HG03097 (cell line): ENCODE measurements around the gene TRMT112.

Experiments
- ATAC-seq: cut with Tn5 transposase; IDR thresholded peaks from one replicate; pipeline ENCODE4 v1.9.1; 2021; ENCODE audit not compliant: unreplicated experiment, low FRiP score

Gene TRMT112

DNA sequence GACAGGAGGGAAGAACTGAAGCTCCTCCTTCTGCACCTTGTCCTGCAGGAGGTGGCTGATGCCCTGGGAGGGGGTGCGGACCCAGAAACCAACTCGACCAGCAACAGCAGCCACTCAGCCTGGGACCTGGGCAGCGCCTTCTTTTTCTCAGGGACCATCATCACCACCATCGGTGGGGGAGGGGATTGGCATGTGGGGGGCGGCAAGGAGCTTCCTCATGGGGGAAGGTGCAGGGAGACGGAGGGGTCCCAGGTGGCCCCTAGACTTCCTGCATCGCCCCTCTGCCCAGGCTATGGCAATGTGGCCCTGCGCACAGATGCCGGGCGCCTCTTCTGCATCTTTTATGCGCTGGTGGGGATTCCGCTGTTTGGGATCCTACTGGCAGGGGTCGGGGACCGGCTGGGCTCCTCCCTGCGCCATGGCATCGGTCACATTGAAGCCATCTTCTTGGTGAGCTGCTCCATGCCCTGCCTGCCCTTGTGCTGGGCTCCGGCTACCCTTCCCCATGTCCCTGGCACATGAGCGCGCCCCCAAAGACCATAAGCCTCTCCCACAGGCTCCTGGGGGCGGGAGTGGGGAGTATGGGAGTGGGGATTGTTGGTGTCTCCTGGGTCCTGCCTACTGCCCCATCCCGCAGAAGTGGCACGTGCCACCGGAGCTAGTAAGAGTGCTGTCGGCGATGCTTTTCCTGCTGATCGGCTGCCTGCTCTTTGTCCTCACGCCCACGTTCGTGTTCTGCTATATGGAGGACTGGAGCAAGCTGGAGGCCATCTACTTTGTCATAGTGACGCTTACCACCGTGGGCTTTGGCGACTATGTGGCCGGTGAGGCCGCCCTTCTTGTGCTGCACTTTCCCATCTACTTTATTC is 20.3 kb downstream of the TRMT112 start:
- ATAC-seq = no peak

DNA sequence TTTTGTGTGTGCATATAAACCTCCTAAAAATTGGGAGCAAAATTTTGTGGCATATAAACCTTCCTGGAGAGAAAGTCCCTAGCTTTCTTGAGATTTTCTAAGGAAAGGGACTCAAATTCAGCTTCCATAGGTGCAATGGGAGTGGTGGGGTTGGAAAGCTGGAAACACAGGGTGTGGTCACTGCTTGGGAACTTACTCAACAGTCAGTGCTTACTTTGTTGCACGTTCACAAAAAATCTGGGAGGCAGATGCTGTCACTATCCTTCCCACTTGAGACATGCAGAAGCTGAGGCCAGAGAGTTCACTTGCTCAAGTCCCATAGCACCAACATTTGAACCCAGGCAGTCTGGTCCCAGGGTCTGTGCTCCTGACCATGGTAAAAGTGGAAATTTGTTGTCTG is 21.1 kb downstream of the TRMT112 start:
- ATAC-seq = no peak

DNA sequence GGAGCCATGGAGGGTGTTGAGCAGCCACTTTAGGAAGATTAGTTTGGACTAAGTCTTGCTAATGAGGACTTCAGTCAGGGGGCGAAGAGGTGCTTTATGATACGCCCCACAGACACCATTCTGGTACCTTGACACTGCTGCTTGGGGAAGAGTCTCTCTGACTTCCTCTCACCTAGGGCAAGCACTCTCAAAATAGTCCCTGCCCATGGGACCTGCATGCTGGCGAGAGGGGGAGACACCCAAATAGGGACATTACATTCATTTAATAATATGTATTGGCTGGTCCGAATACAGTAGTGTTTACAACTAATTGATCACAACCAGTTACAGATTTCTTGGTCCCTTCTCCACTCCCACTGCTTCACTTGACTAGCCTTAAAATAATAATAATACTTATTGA is 21.6 kb downstream of the TRMT112 start:
- ATAC-seq = no peak

DNA sequence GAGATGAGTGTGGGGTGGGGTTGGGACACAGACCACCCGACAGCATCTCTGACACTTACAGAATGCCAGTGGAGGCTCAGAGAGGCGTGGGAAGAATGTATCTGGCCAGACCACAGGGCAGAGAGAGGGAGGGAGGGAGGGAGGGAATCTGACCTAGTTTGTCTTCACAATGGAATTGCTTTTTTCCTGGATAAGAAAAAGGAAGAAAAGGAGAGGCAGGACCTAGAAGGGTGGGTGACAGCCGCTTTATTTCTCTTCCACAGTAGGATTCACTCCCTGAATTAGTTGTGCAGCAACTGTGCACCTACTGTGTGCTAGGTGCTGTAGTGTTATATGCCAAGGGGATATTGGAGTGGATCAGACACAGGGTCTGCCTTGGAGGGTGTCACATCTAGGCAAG is 22.6 kb downstream of the TRMT112 start:
- no peak for ATAC-seq

DNA sequence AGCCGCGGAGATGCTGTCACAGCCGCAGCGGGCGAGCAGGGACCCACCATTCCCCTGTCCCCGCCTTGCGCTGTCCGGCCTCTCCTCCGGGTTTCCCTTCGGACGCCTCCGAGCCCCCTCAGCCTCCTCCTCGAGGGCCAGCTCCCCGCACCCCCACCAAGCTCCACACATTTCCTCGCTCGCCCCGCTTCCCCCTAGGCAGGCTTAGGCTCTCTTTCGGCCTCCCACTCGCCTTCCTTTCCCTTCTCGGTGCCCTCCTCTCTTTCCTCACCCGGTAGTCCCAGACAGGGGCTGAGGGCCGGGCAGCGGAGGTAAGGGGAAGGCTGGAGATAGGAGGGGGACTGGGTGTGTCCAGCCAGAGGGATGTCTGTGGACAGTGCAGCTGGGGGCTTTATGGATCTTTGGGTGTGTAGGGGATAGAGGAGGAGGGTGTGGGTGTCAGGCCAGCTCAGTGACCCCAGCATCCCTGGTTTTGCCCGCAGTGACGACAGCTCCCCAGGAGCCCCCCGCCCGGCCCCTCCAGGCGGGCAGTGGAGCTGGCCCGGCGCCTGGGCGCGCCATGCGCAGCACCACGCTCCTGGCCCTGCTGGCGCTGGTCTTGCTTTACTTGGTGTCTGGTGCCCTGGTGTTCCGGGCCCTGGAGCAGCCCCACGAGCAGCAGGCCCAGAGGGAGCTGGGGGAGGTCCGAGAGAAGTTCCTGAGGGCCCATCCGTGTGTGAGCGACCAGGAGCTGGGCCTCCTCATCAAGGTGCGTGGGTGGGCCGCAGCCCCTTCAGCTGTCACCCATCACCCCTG is 24.7 kb downstream of the TRMT112 start:
- ATAC-seq = no peak

DNA sequence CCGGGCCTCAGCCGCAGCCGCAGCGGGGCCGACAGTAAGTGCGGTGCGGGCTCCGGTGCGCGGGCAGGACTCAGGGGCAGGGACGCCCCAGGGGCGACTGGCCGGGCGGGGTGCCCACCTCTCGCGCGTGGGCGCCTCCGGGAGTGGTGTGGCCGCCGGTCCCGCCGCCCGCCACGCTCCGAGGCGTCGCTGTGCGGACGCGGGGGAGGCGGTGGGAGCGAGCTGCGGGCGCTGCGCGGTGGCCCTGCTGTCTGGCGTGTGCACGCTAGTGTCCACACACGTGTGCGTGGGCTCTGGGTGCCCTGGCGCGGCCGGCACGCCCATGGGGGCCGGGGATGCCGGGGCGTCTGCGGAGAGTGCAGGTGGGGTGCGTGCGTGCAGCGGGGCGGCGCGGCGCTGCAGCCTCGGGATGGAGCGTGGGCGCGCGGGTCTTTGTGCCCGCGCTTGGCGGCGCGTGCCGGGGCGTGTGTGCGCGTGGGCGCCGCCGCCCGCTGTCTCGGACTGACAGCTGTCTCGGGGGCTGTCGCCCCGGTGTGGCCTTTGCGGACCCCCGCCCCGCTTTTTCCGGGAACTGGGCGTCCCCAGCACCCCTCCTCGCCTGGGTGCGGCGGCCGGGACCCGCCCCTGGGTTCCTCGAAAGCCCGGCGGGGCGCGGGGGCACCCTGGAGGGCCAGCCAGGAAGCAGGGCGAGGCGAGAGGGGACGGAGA is 25.5 kb downstream of the TRMT112 start:
- ATAC-seq = no peak

DNA sequence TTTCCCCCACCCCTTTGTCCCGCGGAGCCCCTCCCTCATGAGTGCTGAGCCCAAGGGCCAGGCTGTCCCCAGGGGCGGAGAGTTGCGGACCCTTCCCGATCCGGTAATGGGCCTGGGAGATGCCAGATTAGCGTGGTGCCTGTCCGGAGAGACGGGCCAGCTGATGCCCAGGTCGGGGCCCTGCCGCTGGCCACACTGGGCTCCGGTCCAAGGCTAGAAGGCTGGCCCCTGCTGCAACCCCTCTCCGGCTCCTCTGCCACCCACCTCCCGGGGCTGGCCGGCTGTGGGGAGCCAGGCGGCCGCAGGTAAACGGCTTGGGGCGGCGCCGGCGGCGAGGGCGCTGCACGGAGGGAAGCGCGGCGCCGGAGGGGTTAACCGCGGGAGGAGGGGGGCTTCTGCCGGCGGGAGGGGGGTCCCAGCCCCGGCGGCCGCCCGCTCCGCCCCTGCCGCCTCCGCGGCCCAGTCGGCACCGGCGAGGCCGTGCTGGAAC is 26.1 kb downstream of the TRMT112 start, which contains the start of gene KCNK4:
TSS of gene KCNK4 (plus strand) at position 41 of the 490 bp plus-strand sequence. CDS start 1,717 bp downstream, outside the sequence.
- ATAC-seq = no peak

DNA sequence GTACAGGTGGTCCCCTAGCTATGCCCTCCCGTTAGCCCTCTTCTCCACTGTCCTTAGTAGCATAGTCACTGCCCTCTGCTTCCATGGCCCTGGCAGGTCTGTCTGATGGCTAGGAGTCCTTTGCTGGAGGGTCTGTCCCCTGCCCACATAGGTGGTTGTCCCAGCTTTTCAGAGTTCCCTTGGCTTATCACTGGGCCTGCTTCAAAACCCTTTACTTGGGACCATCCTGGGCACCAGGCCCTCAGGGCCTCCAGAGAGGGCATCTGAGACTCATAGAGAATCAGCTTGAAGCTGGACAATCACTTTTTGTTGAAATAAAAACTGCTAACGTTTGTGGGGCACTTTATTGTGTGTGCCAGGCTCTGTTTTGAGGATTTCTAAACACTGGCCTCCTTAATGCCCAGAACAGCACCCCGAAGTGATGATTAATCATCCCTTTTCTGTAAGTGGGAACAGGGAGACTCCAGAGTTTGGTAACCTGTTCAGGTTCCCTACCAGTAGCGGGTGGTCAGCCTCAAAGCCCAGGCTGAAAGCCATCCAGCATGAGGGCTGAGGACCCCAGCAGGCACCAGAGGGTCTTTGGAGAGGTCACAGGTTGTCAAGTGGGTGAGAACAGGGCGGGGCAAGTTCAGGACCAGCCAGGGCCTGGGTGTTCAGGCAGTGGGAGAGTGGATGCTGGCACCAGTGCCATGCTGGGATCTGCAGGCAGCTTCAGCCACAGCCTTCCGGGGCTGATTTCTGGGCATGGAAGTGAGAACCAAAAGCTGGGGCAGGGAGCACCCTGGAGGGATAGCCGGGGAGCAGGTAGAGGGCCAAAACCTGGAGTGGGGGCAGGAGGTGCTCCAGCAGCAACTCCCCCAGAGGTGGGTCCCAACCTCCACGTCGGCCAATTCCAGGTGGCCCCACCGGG is 26.8 kb downstream of the TRMT112 start:
- ATAC-seq = no peak

DNA sequence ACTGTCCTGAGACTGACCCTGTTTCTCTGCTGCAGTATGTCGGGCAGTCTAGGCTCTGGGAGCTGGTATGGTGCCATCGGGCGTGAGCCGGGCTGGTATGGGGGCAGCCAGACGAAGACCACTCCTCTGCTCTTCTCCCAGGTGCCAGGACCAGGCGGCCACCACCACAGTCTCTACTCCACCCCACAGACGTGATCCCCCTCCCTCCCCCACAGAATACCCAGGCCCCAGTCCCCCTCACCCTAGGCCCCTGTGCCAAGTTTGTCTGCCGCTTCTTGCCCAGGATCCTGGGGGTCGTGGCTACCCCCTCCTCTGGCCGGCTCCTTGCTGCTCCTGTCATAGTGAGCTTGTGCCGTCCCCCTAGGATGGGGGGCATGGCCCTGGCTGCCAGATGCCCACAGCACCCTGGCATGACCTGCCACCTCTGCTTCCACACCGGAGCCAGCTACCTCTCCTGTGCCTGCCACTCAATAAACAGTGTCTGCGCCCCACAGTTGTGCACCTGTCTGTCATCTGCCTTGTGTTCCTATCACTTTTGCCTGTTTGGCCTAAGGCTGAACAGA is 28.3 kb downstream of the TRMT112 start:
- no peak for ATAC-seq

DNA sequence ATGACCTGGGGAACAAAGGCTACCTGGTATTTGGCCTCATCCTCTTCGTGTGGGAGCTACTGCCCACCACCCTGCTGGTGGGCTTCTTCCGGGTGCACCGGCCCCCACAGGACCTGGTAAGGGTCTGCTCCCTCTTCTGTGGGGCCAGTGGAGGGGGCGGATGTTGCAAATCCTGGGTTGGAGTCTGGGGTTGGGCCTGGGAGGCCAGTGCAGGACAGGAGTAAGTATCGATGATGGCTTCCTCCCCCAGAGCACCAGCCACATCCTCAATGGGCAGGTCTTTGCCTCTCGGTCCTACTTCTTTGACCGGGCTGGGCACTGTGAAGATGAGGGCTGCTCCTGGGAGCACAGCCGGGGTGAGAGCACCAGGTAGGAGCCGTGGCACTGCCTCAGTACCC is 29.0 kb downstream of the TRMT112 start:
- no peak for ATAC-seq

DNA sequence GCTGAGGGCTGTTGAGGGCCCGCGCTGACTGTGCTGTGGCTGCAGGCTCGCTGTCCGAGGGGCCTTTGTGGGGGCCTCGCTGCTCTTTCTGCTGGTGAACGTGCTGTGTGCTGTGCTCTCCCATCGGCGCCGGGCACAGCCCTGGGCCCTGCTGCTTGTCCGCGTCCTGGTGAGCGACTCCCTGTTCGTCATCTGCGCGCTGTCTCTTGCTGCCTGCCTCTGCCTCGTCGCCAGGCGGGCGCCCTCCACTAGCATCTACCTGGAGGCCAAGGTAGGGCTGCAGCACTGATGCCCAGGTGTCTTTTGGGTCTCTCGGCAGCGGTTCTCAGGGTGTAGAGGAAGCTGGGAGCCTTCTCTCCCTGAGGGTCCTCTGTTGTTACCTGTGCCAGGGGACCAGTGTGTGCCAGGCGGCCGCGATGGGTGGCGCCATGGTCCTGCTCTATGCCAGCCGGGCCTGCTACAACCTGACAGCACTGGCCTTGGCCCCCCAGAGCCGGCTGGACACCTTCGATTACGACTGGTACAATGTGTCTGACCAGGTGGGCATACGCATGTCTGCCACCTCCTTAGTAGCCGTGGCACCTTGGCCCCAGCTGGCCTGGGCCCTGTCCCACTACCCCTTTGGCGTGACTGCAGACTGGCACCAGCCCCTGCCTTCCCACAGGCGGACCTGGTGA is 29.5 kb downstream of the TRMT112 start:
- ATAC-seq = no peak

DNA sequence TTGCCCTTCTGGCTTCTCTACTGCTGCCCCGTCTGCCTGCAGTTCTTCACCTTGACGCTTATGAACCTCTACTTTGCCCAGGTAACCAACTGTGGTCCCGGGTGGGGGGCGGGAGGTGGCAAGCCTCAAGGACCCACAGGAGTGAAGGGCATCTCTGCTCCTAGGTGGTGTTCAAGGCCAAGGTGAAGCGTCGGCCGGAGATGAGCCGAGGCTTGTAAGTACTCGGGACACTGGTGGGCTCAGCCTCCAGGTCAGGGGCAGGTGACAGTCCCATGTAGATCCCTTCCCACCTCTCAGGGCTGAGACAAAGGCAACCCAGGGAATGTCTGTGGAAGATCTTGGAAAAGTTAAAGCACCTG is 30.6 kb downstream of the TRMT112 start:
- no peak for ATAC-seq

DNA sequence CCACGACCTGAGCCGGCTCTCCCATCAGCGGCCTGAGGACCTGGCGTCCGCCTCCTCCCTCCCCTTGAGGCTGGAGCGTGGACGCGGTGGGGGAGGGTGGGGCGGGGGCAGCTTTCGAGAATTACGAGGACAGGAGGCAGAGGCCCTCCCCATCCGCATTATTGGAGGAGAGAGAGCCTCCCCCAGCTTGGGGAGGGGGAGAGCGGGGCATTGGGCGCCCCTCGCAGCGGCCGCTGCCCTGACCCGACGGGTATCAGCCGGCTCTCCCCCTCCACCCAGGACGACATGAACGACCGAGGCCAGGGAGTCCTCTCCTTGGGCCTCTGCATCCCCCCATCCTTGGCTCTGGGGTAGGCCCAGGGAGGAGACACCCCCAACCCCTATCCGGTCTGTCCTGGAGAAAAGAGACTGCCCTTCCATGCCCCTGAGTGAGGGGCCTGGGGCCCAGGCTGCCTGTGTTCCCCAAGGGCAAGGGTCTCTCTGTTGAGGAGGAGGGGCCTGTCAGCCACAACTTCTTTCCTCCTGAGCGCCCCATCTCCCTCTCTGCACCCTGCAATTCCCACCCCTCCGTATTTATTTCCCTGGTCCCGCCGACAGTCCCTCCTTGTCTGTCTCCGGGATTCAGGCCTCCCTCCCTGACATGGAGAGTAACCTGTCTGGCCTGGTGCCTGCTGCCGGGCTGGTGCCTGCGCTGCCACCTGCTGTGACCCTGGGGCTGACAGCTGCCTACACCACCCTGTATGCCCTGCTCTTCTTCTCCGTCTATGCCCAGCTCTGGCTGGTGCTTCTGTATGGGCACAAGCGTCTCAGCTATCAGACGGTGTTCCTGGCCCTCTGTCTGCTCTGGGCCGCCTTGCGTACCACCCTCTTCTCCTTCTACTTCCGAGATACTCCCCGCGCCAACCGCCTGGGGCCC is 31.2 kb downstream of the TRMT112 start:
- ATAC-seq = no peak

DNA sequence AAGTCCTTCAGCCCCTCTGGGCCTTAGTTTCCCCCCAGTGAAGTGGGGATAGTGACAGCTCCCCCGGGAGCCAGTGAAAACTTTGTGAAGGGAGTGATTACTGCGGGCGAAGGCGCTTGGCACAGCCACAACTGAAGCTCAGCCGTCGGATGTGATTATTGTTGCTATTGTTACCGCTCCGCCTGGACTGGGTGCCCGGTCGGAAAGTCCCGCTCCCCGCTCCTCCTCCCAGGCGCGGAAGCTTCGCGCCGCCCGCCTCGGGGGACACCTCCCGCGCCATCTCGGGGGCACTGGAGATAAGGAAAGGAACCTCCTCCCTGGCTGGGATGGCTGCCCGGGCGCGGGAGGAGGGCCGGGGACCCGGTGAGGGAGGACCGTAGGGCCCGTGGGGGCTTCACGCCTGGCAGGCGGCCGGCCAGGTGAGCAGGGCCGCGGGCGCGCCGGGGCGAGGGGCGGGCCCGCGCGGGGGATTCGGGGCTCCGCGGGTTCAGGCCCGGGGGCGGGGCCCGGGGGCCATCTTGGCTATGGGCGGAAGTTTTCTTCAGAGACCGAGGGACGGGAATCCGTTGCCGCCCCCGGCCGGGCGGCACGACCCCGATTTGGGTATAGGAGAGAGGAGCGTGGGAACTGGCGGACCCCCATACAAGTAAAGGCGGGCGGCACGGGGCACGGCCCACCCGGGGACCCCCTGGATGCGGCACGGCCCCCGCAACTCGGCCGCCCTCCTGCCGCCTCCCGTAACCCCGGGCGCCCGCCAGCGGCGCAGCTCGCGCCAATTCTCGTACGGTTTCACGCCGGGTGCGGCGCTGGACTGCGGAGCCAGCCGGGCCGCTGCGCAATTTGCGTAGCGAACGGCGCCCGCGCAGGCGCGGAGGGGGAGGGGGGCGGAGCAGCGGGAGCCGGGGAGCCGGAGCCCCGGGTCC is 32.1 kb downstream of the TRMT112 start, which contains the start of gene GPR137:
TSS of gene GPR137 (plus strand) at position 887 of the 923 bp plus-strand sequence. CDS start 677 bp downstream, outside the sequence.
- peak; percentile 58 for ATAC-seq

DNA sequence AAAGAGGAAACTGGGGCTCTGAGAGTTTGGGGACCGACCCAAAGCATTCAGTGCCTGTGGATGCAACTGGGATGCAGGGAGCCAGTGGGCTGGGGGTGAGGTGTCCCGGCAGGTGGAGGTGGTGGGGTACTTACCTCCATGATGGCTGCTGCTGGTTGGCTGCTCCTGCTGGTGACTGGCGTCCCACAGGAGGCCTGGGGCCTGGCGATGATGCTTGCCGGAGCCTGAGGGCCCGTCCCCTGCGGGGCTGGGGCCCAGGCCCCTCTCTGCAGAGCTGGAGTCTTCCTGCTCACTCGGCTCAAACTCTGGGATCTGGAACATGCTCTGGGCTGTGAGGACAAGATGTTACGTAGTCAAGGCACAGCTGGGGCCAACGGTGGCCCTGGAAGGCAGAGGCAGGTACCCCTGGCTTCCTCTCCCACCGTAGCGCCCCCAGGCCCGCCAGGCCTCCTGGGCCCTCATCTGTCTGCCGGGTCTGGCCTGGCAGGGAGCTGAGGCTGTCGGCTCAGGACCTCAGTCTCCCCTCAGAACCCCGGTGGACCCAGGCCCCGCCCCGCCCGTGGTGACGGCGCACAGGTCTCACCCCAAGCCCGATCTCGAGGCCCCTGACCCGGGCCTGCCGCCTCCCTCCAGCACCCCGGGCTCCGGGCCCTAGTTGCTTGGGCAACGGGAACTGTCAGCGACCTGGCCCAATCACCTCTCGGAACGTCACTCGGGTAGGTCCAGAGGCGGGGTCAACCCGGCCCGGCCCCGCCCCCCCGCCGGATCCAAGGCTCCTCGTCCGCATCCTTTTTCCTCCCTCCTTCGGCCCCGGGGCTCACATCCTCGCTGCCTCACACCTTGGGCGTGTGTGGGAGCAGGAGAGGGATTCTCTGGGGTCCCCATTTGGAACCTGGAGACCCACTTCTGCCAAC is 33.1 kb downstream of the TRMT112 start, which contains the start of gene BAD:
TSS of gene BAD (minus strand) at position 618 of the 914 bp plus-strand sequence. CDS start at position 321, 297 bp downstream.
- peak; percentile 49 for ATAC-seq

DNA sequence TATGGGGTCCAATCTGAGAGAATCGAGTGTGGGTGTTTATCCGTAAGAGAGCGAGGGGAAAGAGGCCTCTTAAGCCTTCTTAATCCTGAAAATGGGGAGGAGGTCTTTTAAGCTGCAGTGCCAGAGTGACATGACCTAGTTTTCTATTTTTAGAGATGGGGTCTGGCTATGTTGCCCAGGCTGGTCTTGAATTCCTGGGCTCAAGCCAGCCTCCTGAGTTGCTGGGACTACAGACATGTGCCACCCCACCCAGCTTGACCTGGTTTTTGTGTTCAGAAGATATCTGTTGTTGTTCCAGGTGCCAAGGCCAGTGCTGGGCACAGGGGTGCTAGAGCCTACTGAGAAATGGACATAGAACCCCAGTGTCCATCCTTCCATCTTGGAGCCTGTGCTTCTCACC is 34.3 kb downstream of the TRMT112 start:
- ATAC-seq = no peak
